Activated CD4-positive, alpha-beta T cell treated with anti-CD3 and anti-CD28 coated beads, Interleukin-2, Interleukin-4, amounts not matched to agents 100 ng/mL and 50 ng/mL, durations not matched to agents 16 hours and 8 hours (primary cell): ENCODE measurements around the gene MYD88.
"Not testable (repeated sequence)": the region's sequence is repeated elsewhere in the genome, so short reads cannot be mapped to it uniquely, and the experiment has no call there.

ENCODE experiments used
- DNase-seq: peaks from one replicate; pipeline ENCODE4 v3.0.0-alpha.2; 2020; ENCODE audit warnings: low spot score

Gene MYD88

GRCh38 chr3:38126121-38126892 is 12.2 kb upstream of the MYD88 start:
- DNase-seq, result no peak

GRCh38 chr3:38127611-38128302 is 10.7 kb upstream of the MYD88 start:
- no peak for DNase-seq

- DNase-seq, result no peak
Measured at GRCh38 chr3:38128303-38128655, 10.2 kb upstream of the MYD88 start.

GRCh38 chr3:38129058-38129457 is 9.4 kb upstream of the MYD88 start:
- no peak for DNase-seq

GRCh38 chr3:38130631-38131065 is 7.8 kb upstream of the MYD88 start:
- DNase-seq, result no peak

- DNase-seq, result no peak
Measured at GRCh38 chr3:38131621-38132369, 6.7 kb upstream of the MYD88 start.

GRCh38 chr3:38133209-38133556 is 5.3 kb upstream of the MYD88 start:
- no peak for DNase-seq

GRCh38 chr3:38133557-38134405 is 4.7 kb upstream of the MYD88 start:
- DNase-seq, result no peak

- DNase-seq, result not testable (repeated sequence)
Measured at GRCh38 chr3:38134517-38135143, 3.8 kb upstream of the MYD88 start.

- peak; percentile 42 for DNase-seq
Measured at GRCh38 chr3:38135621-38136277, 2.7 kb upstream of the MYD88 start.

- no peak for DNase-seq
Measured at GRCh38 chr3:38136393-38136776, 2.1 kb upstream of the MYD88 start.

GRCh38 chr3:38136777-38137614 is 1.5 kb upstream of the MYD88 start, which contains the start of gene ACAA1:
Gene ACAA1 (minus strand): TSS chr3:38137127. CDS start chr3:38137035, 92 bp downstream.
- DNase-seq, result peak; percentile 99

- no peak for DNase-seq
Measured at GRCh38 chr3:38137615-38138348, 679 bp upstream of the MYD88 start.

GRCh38 chr3:38139191-38139590 is 730 bp downstream of the MYD88 start:
- DNase-seq, result no peak

- DNase-seq, result no peak
Measured at GRCh38 chr3:38139652-38140051, 1.2 kb downstream of the MYD88 start.

- DNase-seq, result no peak
Measured at GRCh38 chr3:38140326-38141172, 2.1 kb downstream of the MYD88 start.

GRCh38 chr3:38141173-38141951 is 2.9 kb downstream of the MYD88 start:
- no peak for DNase-seq

- DNase-seq, result no peak
Measured at GRCh38 chr3:38141952-38142273, 3.5 kb downstream of the MYD88 start.
